NT2/D1 (cell line): ENCODE results near the gene PRKCB.

Experiments used
- SUZ12 ChIP-seq: IDR thresholded peaks from 2 replicates; pipeline ENCODE4 v1.6.1; 2011; ENCODE audit not compliant: insufficient read length, insufficient read depth; ENCODE audit errors: extremely low read depth
- YY1 ChIP-seq: IDR thresholded peaks from 2 replicates; pipeline ENCODE4 v1.6.1; 2011; ENCODE audit not compliant: insufficient read length, insufficient read depth

DNA sequence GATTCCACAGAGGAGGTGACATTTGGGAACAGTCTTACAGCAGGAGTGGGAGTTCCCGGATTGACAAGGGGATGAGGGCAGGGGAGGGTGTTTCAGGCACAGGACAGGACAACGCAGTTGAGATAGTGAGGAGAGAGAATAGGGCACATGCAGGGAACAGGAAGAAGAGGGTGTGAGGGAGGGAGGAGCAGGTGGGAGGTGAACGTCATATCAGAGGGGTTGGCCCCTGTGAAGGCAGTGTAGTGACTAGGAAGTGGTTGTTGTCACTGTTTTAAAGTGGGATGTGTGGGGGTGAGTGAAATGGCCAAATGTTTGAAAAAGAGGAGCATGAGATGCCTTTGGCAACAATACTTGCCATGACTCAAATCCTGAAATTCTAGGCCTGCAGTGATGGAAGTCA, 12.2 kb downstream of the PRKCB start:
- TF ChIP-seq YY1 (no peak), SUZ12 (no peak)
